ENCODE measurements around the gene RXRG.

Gene RXRG

DNA sequence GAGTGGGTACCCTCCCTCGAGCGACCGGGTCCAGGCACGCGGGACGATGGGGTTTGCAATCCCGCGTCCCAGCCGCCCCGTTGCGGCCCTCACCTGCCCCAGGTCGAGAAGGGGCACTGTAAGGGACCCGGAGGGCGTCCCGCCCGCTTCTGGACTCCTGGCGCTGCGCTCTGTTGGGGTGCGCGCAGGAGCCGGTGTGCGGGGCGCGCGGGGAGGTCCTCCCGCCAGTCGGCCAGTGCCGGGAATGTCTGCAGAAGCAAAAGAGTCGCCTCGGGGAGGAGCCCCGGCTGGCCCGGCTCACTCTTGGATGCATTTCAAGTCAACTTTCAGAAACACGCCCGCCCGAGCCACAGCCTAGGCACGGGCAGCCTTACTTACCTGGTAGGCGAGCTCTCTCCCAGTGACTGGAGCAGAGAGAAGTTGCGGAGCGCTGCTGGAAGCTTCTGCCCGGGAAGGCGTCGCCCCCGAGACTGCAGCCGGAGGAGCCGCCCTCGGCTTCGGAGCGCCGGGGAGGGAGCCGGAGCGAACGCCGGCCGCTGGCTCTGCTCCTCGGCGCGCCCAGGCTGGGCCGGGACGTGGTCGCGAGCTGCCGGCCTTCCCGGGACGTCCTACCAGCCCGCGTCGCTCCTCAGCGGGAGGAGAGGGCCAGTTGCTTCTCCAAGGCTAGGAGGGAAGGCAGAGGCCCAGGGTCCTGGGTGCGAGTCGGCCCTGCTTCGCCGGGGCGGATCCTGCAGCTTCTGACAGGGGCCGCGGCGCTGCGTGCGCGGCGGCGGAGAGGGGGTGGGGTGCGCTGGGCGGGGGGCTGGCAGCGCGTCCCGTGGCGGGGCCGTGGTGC, 88.7 kb downstream of the RXRG start, which contains the start of gene LMX1A:
TSS of gene LMX1A (minus strand) at position 739 of the 835 bp plus-strand sequence. CDS start 1,156 bp downstream, outside the sequence.
- Histone ChIP-seq H3K4me3 (ENCODE audit: low read depth, low read length) (peak within 1 kb of the TSS; percentile 12), H3K9me3 (ENCODE audit: control insufficient read depth, low read length) (no peaks in the 10 kb centered on the region), H3K4me2 (ENCODE audit: low read length) (peak within 1 kb of the TSS; percentile 60), H3K27me3 (ENCODE audit: control insufficient read depth, insufficient read depth, low read length) (peaks cover 25% of the 10 kb centered on the region), H3K4me1 (no peaks in the 10 kb centered on the region), H3K36me3 (ENCODE audit: control insufficient read depth, insufficient read depth, low read length) (no peaks in the 10 kb centered on the region), H2AFZ (peak within 1 kb of the TSS; percentile 69), H3K27ac (no peak within 1 kb of the TSS), H3K79me2 (no peaks in the 10 kb centered on the region), H3K9ac (no peak within 1 kb of the TSS)
- no peak for TF ChIP-seq CTCF (IDR thresholded peaks at IDR 0.05)

GRCh38 chr1:165355139-165355976, 89.6 kb downstream of the RXRG start:
- H3K4me3 ChIP-seq (ENCODE audit: low read depth, low read length) = peak overlapping the region; percentile 12

GRCh38 chr1:165354739-165355138, 90.2 kb downstream of the RXRG start:
- no peak for TF ChIP-seq CTCF (IDR thresholded peaks at IDR 0.05)
- Histone ChIP-seq H3K4me1 (no peaks in the 10 kb centered on the region), H3K79me2 (no peaks in the 10 kb centered on the region), H3K4me3 (ENCODE audit: low read depth, low read length) (no peak overlapping the region), H3K27ac (no peak overlapping the region), H3K9me3 (ENCODE audit: control insufficient read depth, low read length) (no peaks in the 10 kb centered on the region), H3K36me3 (ENCODE audit: control insufficient read depth, insufficient read depth, low read length) (no peaks in the 10 kb centered on the region), H2AFZ (no peak overlapping the region), H3K4me2 (ENCODE audit: low read length) (no peak overlapping the region), H3K9ac (no peak overlapping the region), H3K27me3 (ENCODE audit: control insufficient read depth, insufficient read depth, low read length) (peaks cover 25% of the 10 kb centered on the region)

More at GRCh38 chr1:165355139-165355976, 89.6 kb downstream of the RXRG start:
- peaks cover 25% of the 10 kb centered on the region for H3K27me3 ChIP-seq (ENCODE audit: control insufficient read depth, insufficient read depth, low read length)
- H3K27ac ChIP-seq = no peak overlapping the region
- no peaks in the 10 kb centered on the region for H3K4me1 ChIP-seq
- peak overlapping the region; percentile 69 for H2AFZ ChIP-seq
- no peaks in the 10 kb centered on the region for H3K36me3 ChIP-seq (ENCODE audit: control insufficient read depth, insufficient read depth, low read length)
- TF ChIP-seq CTCF (IDR thresholded peaks at IDR 0.05) = no peak
- no peaks in the 10 kb centered on the region for H3K9me3 ChIP-seq (ENCODE audit: control insufficient read depth, low read length)
- H3K79me2 ChIP-seq = no peaks in the 10 kb centered on the region
- peak overlapping the region; percentile 60 for H3K4me2 ChIP-seq (ENCODE audit: low read length)
- H3K9ac ChIP-seq = no peak overlapping the region

DNA sequence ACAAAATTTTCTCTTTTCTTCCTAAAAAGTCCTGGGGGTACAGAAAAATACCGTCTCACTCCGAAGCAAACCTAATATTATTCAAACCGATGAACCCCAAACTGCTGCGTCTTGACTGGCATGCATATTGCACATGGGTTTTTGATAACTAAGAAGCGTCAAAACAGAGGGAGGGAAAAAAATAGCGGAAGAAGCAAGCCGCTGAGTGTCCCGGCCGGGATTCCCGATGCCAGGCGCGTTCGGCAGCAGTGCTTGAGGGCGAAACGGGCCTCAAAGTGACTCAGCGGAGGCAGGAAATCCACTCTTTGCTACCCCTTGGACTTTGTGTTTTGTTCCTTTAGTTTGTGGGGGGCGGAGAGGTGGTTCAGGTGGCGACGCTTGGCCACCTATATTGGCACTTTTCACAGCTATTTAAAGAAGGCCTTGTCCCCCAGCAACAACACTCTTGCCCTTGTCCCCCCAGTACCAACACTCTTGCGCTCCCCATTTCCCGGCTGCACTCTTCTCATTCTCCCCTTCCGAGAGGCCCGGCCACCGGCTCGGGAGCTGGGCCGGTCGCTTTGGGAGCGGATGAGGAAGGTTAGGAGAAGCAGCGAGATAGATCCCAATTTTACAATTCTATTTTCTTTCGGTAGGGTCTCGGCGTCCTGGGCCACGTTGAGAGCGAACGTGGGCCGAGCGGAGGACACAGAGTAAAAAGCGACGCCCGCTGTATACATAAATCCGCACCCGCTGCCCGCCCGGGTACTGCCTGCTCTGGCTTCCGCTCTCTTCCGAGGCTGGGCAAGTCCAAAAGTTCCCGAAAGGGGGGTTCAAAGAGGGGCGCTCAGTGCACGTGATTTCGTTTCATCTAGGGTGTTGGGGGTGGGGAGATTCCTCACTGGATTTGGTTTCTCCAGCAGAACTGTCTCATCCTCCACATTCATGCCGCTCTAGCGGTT, 90.9 kb downstream of the RXRG start:
- Histone ChIP-seq H3K79me2 (no peaks in the 10 kb centered on the region), H3K4me2 (ENCODE audit: low read length) (no peak overlapping the region), H3K9ac (no peak overlapping the region), H3K4me1 (no peaks in the 10 kb centered on the region), H2AFZ (no peak overlapping the region), H3K27ac (no peak overlapping the region), H3K4me3 (ENCODE audit: low read depth, low read length) (no peak overlapping the region), H3K27me3 (ENCODE audit: control insufficient read depth, insufficient read depth, low read length) (peaks cover 25% of the 10 kb centered on the region), H3K9me3 (ENCODE audit: control insufficient read depth, low read length) (no peaks in the 10 kb centered on the region), H3K36me3 (ENCODE audit: control insufficient read depth, insufficient read depth, low read length) (no peaks in the 10 kb centered on the region)
- no peak for TF ChIP-seq CTCF (IDR thresholded peaks at IDR 0.05)
